Liver (tissue), 9 donors: ENCODE data around the gene ATP2B2. TPM values are rescaled to one million over a fixed set of nuclear protein-coding genes. Genes with fewer than 3 reads are reported as not detected.

ENCODE experiments used
- DNase-seq: peaks from one replicate; pipeline ENCODE4 v3.0.0-alpha.2; 2017; ENCODE audit warnings: low spot score
- H3K27ac ChIP-seq, 2 donors: one replicate each; pipeline ENCODE4 v1.7.0; 2013; ENCODE audit warnings: inconsistent platforms in 2 of 2, low read length in 2 of 2, control low read depth in 1 of 2, low read depth in 1 of 2, mild to moderate bottlenecking in 1 of 2
- H3K27me3 ChIP-seq, 4 donors: one replicate each; pipeline versions ENCODE4 v1.6.1 to v1.7.0; 2013; ENCODE audit warnings: low read length in 3 of 4, inconsistent platforms in 1 of 4, mild to moderate bottlenecking in 1 of 4, moderate library complexity in 1 of 4; ENCODE audit not compliant: control insufficient read depth in 4 of 4, insufficient read depth in 4 of 4
- H3K36me3 ChIP-seq, 4 donors: one replicate each; pipeline versions ENCODE4 v1.6.1 to v1.7.0; 2013; ENCODE audit warnings: low read length in 3 of 4, mild to moderate bottlenecking in 3 of 4, low read depth in 1 of 4, moderate library complexity in 1 of 4; ENCODE audit not compliant: control insufficient read depth in 4 of 4, insufficient read depth in 3 of 4
- H3K4me1 ChIP-seq, 4 donors: one replicate each; pipeline versions ENCODE4 v1.6.1 to v1.7.0; 2013; ENCODE audit warnings: low read length in 3 of 4, mild to moderate bottlenecking in 3 of 4, moderate library complexity in 1 of 4; ENCODE audit not compliant: control insufficient read depth in 4 of 4, insufficient read depth in 4 of 4
- H3K4me3 ChIP-seq, 3 donors: one replicate each; pipeline versions ENCODE4 v1.6.1 to v1.7.0; 2013; ENCODE audit warnings: low read length in 3 of 3, control low read depth in 1 of 3, low read depth in 1 of 3, mild to moderate bottlenecking in 1 of 3
- H3K9ac ChIP-seq, 2 donors: one replicate each; pipeline ENCODE4 v1.7.0; 2013; ENCODE audit warnings: low read length in 2 of 2, mild to moderate bottlenecking in 2 of 2, moderate library complexity in 2 of 2, control low read depth in 1 of 2, low read depth in 1 of 2
- H3K9me3 ChIP-seq, 4 donors: one replicate each; pipeline versions ENCODE4 v1.6.1 to v1.7.0; 2013; ENCODE audit warnings: low read length in 3 of 4; ENCODE audit not compliant: control insufficient read depth in 4 of 4
- FOXA1 ChIP-seq: IDR thresholded peaks from 2 replicates; pipeline ENCODE4 v1.6.1; 2016; ENCODE audit warnings: antibody characterized with exemption
- FOXA2 ChIP-seq: IDR thresholded peaks from 2 replicates; pipeline ENCODE4 v1.6.1; 2016; ENCODE audit warnings: antibody characterized with exemption
- HNF4A ChIP-seq, 2 donors: conservative IDR thresholded peaks; 2 replicates each; pipeline ENCODE4 v1.6.1; 2016; ENCODE audit warnings: antibody characterized with exemption in 2 of 2, mild to moderate bottlenecking in 2 of 2
- HNF4G ChIP-seq: IDR thresholded peaks from 2 replicates; pipeline ENCODE4 v1.6.1; 2016; ENCODE audit warnings: antibody characterized with exemption
- JUND ChIP-seq, 2 donors: IDR thresholded peaks; 2 replicates each; pipeline ENCODE4 v1.6.1; 2016; ENCODE audit warnings: antibody characterized with exemption in 2 of 2
- RAD21 ChIP-seq, 2 donors: IDR thresholded peaks; 2 replicates each; pipeline ENCODE4 v1.6.1; 2016; ENCODE audit warnings: antibody characterized with exemption in 2 of 2, mild to moderate bottlenecking in 2 of 2
- SP1 ChIP-seq: IDR thresholded peaks from 2 replicates; pipeline ENCODE4 v1.6.1; 2018; ENCODE audit warnings: antibody characterized with exemption, mild to moderate bottlenecking
- TAF1 ChIP-seq: conservative IDR thresholded peaks from 2 replicates; pipeline ENCODE4 v1.6.1; 2016; ENCODE audit warnings: antibody characterized with exemption, mild to moderate bottlenecking
- YY1 ChIP-seq: IDR thresholded peaks from 2 replicates; pipeline ENCODE4 v1.6.1; 2016; ENCODE audit warnings: antibody characterized with exemption, mild to moderate bottlenecking
- WGBS: extraction: QIAGEN DNeasy Blood & Tissue Kit; methylation state at CpG from one replicate; pipeline ENCODE4 v1.1.7; 2013; 5-methylcytosine and 5-hydroxymethylcytosine counted together
- polyA plus RNA-seq, 2 donors: library from polyadenylated mRNA; stranded (reverse) in 1 of 2; unstranded in 1 of 2; fragments of 200-250 nt in 1 of 2; fragments of >200 nt in 1 of 2; fragmentation: Nextera tagmentation in 1 of 2; extraction: Ambion mirVana in 1 of 2; gene quantifications; one replicate each; pipeline versions ENCODE4 v1.2.1 to v1.2.3, GENCODE V29; 2013 to 2015
- total RNA-seq, 2 donors: library from RNA; depleted of rRNA; stranded (reverse); fragments of >200 nt; gene quantifications; one replicate each; pipeline ENCODE4 v1.2.3, GENCODE V29; 2014
- TF ChIP-seq, protein P1 (sequence below): IDR thresholded peaks from 2 replicates; pipeline ENCODE4 v1.6.1; 2016; ENCODE audit warnings: antibody characterized with exemption, mild to moderate bottlenecking
- TF ChIP-seq, protein P2 (sequence below): IDR thresholded peaks from 2 replicates; pipeline ENCODE4 v1.6.1; 2016; ENCODE audit warnings: antibody characterized with exemption
- donor health status: healthy.
- donor health status: healthy.
- donor health status: healthy.
- donor health status: healthy.
- donor health status: healthy.

ATP2B2 gene
- total and polyA plus RNA-seq, 4 donors: 10.4 to 27.8 (median 20.7) TPM

DNA sequence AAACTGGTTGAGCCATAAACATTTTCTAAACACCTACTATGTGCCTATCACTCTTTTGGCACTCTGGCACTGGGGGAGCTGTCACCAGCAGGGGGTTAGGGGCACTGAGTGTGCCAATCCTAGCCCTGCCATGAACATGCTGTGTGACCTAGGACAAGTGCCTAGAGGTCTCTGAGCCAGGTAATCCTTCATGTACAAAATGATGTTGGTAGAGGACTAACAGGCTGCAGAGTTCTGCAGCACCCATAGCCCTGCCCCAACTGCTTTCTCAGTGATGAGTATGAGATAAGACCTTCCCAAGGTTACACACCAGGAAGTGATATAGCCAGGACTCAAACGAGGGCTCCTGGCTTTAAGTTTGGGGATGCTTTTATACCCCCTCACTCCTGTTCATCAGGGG, 99.6 kb downstream of the ATP2B2 start:
- WGBS: 60% methylated on average over 1 of the region's 1 CpG
- peaks cover 5 to 62% (median 24%) of the 10 kb centered on the region in 4 donors for H3K36me3 ChIP-seq
- TF ChIP-seq YY1 (no peak), TAF1 (no peak), JUND (IDR thresholded peaks at IDR 0.05) (no peak), RAD21 (IDR thresholded peaks at IDR 0.05) (no peak), SP1 (no peak), FOXA2 (no peak)
- TF ChIP-seq, protein P1, sequence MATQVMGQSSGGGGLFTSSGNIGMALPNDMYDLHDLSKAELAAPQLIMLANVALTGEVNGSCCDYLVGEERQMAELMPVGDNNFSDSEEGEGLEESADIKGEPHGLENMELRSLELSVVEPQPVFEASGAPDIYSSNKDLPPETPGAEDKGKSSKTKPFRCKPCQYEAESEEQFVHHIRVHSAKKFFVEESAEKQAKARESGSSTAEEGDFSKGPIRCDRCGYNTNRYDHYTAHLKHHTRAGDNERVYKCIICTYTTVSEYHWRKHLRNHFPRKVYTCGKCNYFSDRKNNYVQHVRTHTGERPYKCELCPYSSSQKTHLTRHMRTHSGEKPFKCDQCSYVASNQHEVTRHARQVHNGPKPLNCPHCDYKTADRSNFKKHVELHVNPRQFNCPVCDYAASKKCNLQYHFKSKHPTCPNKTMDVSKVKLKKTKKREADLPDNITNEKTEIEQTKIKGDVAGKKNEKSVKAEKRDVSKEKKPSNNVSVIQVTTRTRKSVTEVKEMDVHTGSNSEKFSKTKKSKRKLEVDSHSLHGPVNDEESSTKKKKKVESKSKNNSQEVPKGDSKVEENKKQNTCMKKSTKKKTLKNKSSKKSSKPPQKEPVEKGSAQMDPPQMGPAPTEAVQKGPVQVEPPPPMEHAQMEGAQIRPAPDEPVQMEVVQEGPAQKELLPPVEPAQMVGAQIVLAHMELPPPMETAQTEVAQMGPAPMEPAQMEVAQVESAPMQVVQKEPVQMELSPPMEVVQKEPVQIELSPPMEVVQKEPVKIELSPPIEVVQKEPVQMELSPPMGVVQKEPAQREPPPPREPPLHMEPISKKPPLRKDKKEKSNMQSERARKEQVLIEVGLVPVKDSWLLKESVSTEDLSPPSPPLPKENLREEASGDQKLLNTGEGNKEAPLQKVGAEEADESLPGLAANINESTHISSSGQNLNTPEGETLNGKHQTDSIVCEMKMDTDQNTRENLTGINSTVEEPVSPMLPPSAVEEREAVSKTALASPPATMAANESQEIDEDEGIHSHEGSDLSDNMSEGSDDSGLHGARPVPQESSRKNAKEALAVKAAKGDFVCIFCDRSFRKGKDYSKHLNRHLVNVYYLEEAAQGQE: no peak
- TF ChIP-seq, protein P2, sequence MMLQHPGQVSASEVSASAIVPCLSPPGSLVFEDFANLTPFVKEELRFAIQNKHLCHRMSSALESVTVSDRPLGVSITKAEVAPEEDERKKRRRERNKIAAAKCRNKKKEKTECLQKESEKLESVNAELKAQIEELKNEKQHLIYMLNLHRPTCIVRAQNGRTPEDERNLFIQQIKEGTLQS: no peak

DNA sequence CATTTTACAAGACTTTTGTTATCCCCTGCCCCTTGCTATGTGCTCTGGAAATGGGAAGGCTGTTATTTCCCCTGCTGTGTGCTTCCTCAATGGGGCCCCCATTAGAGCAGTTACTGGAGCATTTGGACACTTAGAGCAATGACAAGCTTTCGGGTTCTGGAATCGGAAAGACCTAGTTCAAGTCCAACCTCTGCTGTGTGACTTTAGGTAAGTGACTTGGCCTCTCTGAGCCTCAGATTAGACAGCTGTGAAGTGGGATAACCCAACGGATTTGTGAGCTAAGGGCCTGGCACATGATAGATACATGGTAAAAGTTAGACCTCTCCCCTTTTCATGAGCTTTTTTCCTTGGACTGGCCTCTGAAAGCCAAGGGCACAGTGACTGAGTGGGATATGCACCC, 100.5 kb downstream of the ATP2B2 start:
- H3K4me1 ChIP-seq: no peaks in the 10 kb centered on the region
- no peak overlapping the region for H3K4me3 ChIP-seq
- H3K27me3 ChIP-seq: no peaks in the 10 kb centered on the region
- no peak overlapping the region for H3K27ac ChIP-seq
- no peak overlapping the region for H3K9ac ChIP-seq
- no peaks in the 10 kb centered on the region for H3K9me3 ChIP-seq
- DNase-seq: no peak
- 77% methylated on average over 3 of the region's 3 CpGs for WGBS
- no peak for TF ChIP-seq FOXA2
- TF ChIP-seq HNF4A (conservative IDR thresholded peaks at IDR 0.05): no peak
- H3K36me3 ChIP-seq: peaks cover 0 to 62% (median 27%) of the 10 kb centered on the region in 4 donors

More for the DNA sequence above, 99.6 kb downstream of the ATP2B2 start:
- DNase-seq: no peak
- H3K27ac ChIP-seq: no peak overlapping the region
- H3K27me3 ChIP-seq: no peaks in the 10 kb centered on the region
- H3K4me1 ChIP-seq: no peaks in the 10 kb centered on the region
- no peak overlapping the region for H3K9ac ChIP-seq
- H3K9me3 ChIP-seq: no peaks in the 10 kb centered on the region
- no peak overlapping the region for H3K4me3 ChIP-seq

DNA sequence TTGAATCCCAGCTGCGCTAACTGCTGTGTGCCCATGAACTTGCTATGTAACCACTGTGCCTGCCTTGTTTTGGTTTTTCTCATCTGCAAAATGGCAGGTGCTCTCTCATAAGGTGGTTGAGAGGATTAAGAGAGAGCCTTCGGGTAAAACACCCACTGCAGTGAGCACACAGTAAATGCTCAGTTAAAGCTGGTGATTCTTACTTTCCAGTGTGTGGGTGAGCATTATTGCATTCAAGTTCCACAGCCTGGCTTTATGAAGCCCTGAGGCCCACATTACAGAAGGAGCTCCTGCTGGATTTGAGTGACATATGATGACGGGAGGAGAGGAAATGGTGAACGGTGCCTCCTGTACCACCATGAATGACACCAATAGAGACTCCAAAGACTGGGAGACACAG, 101.0 kb downstream of the ATP2B2 start:
- no peak overlapping the region for H3K27ac ChIP-seq
- WGBS: 86% methylated on average over 4 of the region's 4 CpGs
- H3K36me3 ChIP-seq: peaks cover 0 to 61% (median 30%) of the 10 kb centered on the region in 4 donors
- no peaks in the 10 kb centered on the region for H3K9me3 ChIP-seq
- DNase-seq: no peak
- no peaks in the 10 kb centered on the region for H3K27me3 ChIP-seq
- H3K4me1 ChIP-seq: no peaks in the 10 kb centered on the region
- H3K4me3 ChIP-seq: no peak overlapping the region
- H3K9ac ChIP-seq: no peak overlapping the region
- TF ChIP-seq FOXA1 (no peak), HNF4G (no peak)
